ENCODE data around the gene DSTN. TPM values are rescaled to one million over a fixed set of nuclear protein-coding genes. Genes with fewer than 3 reads are reported as not detected.

DSTN gene
- total RNA-seq, 1 donor from 2014 or later, result 326 TPM

DNA sequence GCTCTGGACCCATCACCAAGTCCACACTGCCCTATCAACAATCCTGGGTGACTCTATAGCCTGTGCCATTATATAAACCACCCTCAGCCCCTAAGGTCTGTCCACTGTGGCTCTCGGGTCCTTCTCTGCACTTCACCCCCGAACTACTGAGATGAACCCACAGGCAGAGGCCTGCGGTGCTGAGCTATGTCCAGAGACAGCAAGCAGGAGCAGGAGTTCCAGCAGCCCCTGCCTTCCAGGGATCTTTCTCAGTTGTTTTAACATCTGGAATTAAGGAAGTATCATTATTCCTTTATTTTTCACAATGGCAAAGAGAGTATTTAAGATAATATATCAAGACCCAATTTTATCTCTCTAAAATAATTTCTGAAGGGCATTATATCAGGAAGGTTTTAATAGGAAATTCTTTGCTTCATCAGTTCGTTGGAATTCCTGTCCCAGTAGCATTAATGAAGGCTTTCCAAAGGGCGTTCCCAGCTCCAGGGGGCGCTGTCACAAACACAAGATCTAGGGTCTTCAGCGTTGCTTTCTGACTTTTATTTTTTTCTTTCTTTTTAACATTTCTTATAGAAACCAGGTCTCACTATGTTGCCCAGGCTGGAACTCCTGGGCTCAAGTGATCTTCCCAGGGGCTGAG is 84.9 kb downstream of the DSTN start:
- H3K9me3 ChIP-seq, result no peaks in the 10 kb centered on the region
- H3K36me3 ChIP-seq, result peaks cover 0 to 13% of the 10 kb centered on the region in 2 donors
- no peak for TF ChIP-seq POLR2AphosphoS5 (IDR thresholded peaks at IDR 0.05; ENCODE audit: insufficient read depth in 1 of 2, low read depth in 1 of 2)
- TF ChIP-seq, protein P1, sequence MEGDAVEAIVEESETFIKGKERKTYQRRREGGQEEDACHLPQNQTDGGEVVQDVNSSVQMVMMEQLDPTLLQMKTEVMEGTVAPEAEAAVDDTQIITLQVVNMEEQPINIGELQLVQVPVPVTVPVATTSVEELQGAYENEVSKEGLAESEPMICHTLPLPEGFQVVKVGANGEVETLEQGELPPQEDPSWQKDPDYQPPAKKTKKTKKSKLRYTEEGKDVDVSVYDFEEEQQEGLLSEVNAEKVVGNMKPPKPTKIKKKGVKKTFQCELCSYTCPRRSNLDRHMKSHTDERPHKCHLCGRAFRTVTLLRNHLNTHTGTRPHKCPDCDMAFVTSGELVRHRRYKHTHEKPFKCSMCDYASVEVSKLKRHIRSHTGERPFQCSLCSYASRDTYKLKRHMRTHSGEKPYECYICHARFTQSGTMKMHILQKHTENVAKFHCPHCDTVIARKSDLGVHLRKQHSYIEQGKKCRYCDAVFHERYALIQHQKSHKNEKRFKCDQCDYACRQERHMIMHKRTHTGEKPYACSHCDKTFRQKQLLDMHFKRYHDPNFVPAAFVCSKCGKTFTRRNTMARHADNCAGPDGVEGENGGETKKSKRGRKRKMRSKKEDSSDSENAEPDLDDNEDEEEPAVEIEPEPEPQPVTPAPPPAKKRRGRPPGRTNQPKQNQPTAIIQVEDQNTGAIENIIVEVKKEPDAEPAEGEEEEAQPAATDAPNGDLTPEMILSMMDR (IDR thresholded peaks at IDR 0.05), result peak in 1 of 3 experiments; percentile 17
- no peak for TF ChIP-seq POLR2A (IDR thresholded peaks at IDR 0.05)
- DNase-seq (ENCODE audit: extremely low spot score in 2 of 2), result no peak
- H3K27ac ChIP-seq, result no peak overlapping the region
- intact Hi-C loops (cut with DNase I), result loop anchor here (5.0 kb wide), 1 partner anchor 558 kb away; no protein-coding TSS in a partner anchor
- H3K4me1 ChIP-seq, result peaks cover 35% of the 10 kb centered on the region
- no peak overlapping the region for H3K4me3 ChIP-seq
- H3K27me3 ChIP-seq, result no peaks in the 10 kb centered on the region

DNA sequence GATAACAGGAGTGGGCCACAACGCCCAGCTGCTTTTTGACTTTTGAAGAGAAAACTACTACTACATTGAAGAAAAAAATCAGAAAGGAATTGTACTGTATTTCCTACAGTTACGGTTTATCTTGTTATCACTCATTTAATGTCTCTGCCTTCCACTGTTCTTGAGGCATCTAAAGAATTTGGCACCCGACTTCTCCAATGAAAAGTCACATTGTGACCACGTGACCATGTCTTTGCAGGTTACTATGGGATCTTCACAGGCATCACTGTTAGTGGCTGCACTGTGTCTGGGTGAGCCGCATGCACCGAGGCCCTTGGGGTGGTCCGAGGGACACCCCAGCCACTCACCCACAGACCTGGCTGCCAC is 85.4 kb downstream of the DSTN start:
- peak overlapping the region; percentile 1 for H3K27ac ChIP-seq
- no peak for TF ChIP-seq POLR2AphosphoS5 (IDR thresholded peaks at IDR 0.05; ENCODE audit: insufficient read depth in 1 of 2, low read depth in 1 of 2)
- TF ChIP-seq POLR2A (IDR thresholded peaks at IDR 0.05), result no peak
- TF ChIP-seq, protein P1 (IDR thresholded peaks at IDR 0.05), result no peak
- no peak for DNase-seq (ENCODE audit: extremely low spot score in 2 of 2)
- H3K27me3 ChIP-seq, result no peaks in the 10 kb centered on the region
- no peaks in the 10 kb centered on the region for H3K9me3 ChIP-seq
- H3K4me1 ChIP-seq, result peaks cover 30% of the 10 kb centered on the region
- H3K4me3 ChIP-seq, result no peak overlapping the region
- intact Hi-C loops (cut with DNase I), result no loop called here
- H3K36me3 ChIP-seq, result peaks cover 0 to 16% of the 10 kb centered on the region in 2 donors

DNA sequence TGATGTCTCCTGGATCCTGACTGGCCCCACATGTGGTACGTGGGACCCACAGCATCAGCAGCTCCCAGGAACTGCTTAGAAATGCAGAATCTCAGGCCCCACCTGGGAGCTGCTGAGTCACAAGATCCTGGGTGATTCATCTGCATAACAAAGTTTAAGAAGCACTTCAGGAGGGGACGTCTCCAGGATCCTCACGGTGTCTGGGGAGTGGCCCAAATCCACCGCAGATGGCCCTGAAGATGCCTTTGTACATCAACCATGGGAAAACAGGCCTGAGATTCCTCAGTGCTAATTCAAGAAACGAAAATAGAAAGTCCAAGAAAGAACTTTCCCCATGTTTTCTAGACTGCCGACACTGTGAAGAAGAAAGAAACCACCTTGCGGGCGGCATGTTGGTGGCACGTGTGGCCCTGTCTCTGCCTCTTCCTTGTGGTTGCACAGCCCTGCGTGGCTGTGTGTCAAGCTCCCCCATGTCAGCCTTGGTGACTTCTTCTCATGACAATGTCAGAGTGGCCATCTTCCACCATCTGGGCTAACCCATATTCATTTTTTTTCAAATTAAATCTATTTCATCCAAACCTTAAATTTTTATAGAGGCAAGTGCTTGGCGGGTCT is 86.1 kb downstream of the DSTN start:
- Histone ChIP-seq H3K4me1 (peaks cover 23% of the 10 kb centered on the region), H3K27me3 (no peaks in the 10 kb centered on the region), H3K9me3 (no peaks in the 10 kb centered on the region), H3K27ac (peak overlapping the region; percentile 1), H3K4me3 (no peak overlapping the region), H3K36me3 (peaks cover 0 to 16% of the 10 kb centered on the region in 2 donors)
- DNase-seq (ENCODE audit: extremely low spot score in 2 of 2), result no peak
- no peak for TF ChIP-seq POLR2A (IDR thresholded peaks at IDR 0.05)
- no peak for TF ChIP-seq POLR2AphosphoS5 (IDR thresholded peaks at IDR 0.05; ENCODE audit: insufficient read depth in 1 of 2, low read depth in 1 of 2)
- TF ChIP-seq, protein P1 (IDR thresholded peaks at IDR 0.05), result no peak
- intact Hi-C loops (cut with DNase I), result no loop called here

DNA sequence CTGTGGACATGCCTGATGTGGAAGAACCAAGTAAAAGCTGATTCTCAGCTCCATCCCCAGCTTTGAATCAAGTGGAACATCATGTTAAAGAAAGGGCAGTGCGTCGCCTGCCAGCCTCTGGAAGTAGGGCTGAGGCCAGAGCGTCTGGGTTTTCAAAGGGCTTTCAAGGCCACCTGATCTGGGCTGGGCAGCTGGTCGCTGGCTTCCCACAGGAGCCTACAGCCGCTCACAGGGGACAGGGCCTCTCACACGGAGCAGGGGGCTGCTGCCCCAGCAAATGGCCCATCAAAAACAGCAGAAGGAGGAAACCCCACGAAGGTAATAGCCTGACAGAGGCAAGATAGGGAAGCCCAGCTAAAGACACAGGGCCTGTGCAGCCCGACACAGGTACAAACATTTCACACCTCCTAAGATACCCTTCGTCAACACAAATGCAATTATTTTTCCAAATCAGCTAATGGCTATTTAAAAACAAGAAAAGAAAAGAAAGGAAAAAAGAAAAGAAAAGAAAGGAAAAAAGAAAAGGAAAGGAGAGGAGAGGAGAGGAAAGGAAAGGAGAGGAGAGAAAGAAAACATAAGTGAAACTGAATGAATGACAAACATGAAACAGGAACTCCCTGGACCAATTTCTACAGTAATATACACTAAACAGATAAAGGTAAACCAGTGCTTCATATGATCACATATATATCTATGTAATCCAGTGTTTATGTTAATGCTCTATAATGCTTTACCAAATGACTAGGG is 87.4 kb downstream of the DSTN start:
- no peak overlapping the region for H3K27ac ChIP-seq
- peaks cover 18% of the 10 kb centered on the region for H3K4me1 ChIP-seq
- H3K27me3 ChIP-seq, result no peaks in the 10 kb centered on the region
- H3K36me3 ChIP-seq, result peaks cover 0 to 16% of the 10 kb centered on the region in 2 donors
- H3K4me3 ChIP-seq, result no peak overlapping the region
- DNase-seq (ENCODE audit: extremely low spot score in 2 of 2), result no peak
- TF ChIP-seq POLR2A (IDR thresholded peaks at IDR 0.05) (no peak), POLR2AphosphoS5 (IDR thresholded peaks at IDR 0.05; ENCODE audit: insufficient read depth in 1 of 2, low read depth in 1 of 2) (no peak)
- intact Hi-C loops (cut with DNase I), result no loop called here
- H3K9me3 ChIP-seq, result no peaks in the 10 kb centered on the region

DNA sequence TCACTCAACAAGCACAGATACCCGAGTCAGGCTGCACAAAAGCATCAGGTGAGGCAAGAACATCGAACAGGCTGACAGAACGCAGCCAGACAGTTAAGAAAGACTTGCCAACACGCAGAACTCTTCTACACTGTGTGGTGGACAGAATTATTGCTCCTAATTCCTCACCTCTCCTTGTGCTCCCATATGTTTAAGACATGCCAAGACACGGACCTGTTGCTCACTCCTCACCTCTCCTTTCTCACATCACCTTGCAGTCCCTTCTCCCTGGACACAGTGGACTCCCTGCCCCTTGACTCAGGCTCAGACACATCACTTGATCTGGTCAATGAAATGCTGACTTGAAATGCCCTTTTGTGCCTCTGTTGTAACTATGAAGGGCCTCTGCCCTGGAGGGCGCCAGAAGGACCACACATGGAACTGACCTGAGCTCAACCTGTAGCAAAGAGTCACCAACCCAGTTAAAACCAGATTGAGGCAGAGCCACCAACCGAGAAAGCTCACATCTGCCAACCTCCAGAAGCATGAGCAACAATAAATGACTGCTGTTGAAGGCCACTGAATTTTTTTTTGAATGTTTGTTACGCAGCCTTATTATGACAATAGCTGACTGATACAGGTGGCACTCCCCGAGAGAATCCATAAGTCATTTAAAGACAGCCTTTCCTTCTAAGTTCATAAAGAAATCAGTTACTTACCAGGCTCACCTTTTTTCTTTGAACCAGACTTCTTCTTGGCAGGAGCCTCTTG is 88.2 kb downstream of the DSTN start:
- H3K9me3 ChIP-seq, result no peaks in the 10 kb centered on the region
- H3K4me1 ChIP-seq, result peaks cover 21% of the 10 kb centered on the region
- intact Hi-C loops (cut with DNase I), result no loop called here
- H3K27me3 ChIP-seq, result no peaks in the 10 kb centered on the region
- H3K36me3 ChIP-seq, result peaks cover 0 to 16% of the 10 kb centered on the region in 2 donors
- DNase-seq (ENCODE audit: extremely low spot score in 2 of 2), result no peak
- H3K4me3 ChIP-seq, result no peak overlapping the region
- H3K27ac ChIP-seq, result no peak overlapping the region
- TF ChIP-seq, protein P1 (IDR thresholded peaks at IDR 0.05), result no peak
- TF ChIP-seq POLR2A (IDR thresholded peaks at IDR 0.05), result no peak
- no peak for TF ChIP-seq POLR2AphosphoS5 (IDR thresholded peaks at IDR 0.05; ENCODE audit: insufficient read depth in 1 of 2, low read depth in 1 of 2)
